ENCODE measurements around the gene HOXC5. TPM values are rescaled to one million over a fixed set of nuclear protein-coding genes. Genes with fewer than 3 reads are reported as not detected.

HOXC5 gene
- total RNA-seq, 1 donor from 2014 or later: not detected

GRCh38 chr12:53992377-53992889 is 40.4 kb upstream of the HOXC5 start:
- no peaks in the 10 kb centered on the region for H3K36me3 Mint-ChIP-seq (ENCODE audit: unreplicated experiment)
- H3K4me1 Mint-ChIP-seq (ENCODE audit: low read depth, unreplicated experiment): no peaks in the 10 kb centered on the region
- no peak overlapping the region for H3K4me3 Mint-ChIP-seq (ENCODE audit: unreplicated experiment)
- H3K27ac Mint-ChIP-seq (ENCODE audit: unreplicated experiment): no peak overlapping the region
- no peak for DNase-seq
- H3K27me3 Mint-ChIP-seq (ENCODE audit: unreplicated experiment): peaks cover 59% of the 10 kb centered on the region
- TF ChIP-seq CTCF (IDR thresholded peaks at IDR 0.05; ENCODE audit: partially characterized antibody, unreplicated experiment): no peak
- peaks cover 4% of the 10 kb centered on the region for H3K9me3 Mint-ChIP-seq (ENCODE audit: unreplicated experiment)

GRCh38 chr12:53993162-53994008 is 39.5 kb upstream of the HOXC5 start:
- TF ChIP-seq CTCF (IDR thresholded peaks at IDR 0.05; ENCODE audit: partially characterized antibody, unreplicated experiment): no peak
- Mint-ChIP-seq H3K36me3 (ENCODE audit: unreplicated experiment) (no peaks in the 10 kb centered on the region), H3K4me1 (ENCODE audit: low read depth, unreplicated experiment) (no peaks in the 10 kb centered on the region), H3K4me3 (ENCODE audit: unreplicated experiment) (no peak overlapping the region), H3K9me3 (ENCODE audit: unreplicated experiment) (peaks cover 6% of the 10 kb centered on the region), H3K27ac (ENCODE audit: unreplicated experiment) (no peak overlapping the region), H3K27me3 (ENCODE audit: unreplicated experiment) (peaks cover 59% of the 10 kb centered on the region)
- no peak for DNase-seq

GRCh38 chr12:53994009-53994263 is 38.9 kb upstream of the HOXC5 start:
- H3K9me3 Mint-ChIP-seq (ENCODE audit: unreplicated experiment): peaks cover 8% of the 10 kb centered on the region
- H3K4me3 Mint-ChIP-seq (ENCODE audit: unreplicated experiment): no peak overlapping the region
- no peak for TF ChIP-seq CTCF (IDR thresholded peaks at IDR 0.05; ENCODE audit: partially characterized antibody, unreplicated experiment)

GRCh38 chr12:53994264-53995001 is 38.4 kb upstream of the HOXC5 start:
- H3K27ac Mint-ChIP-seq (ENCODE audit: unreplicated experiment): no peak overlapping the region
- no peak for DNase-seq
- H3K4me1 Mint-ChIP-seq (ENCODE audit: low read depth, unreplicated experiment): no peaks in the 10 kb centered on the region
- no peak overlapping the region for H3K4me3 Mint-ChIP-seq (ENCODE audit: unreplicated experiment)
- no peaks in the 10 kb centered on the region for H3K36me3 Mint-ChIP-seq (ENCODE audit: unreplicated experiment)
- peaks cover 8% of the 10 kb centered on the region for H3K9me3 Mint-ChIP-seq (ENCODE audit: unreplicated experiment)
- no peak for TF ChIP-seq CTCF (IDR thresholded peaks at IDR 0.05; ENCODE audit: partially characterized antibody, unreplicated experiment)
- peaks cover 58% of the 10 kb centered on the region for H3K27me3 Mint-ChIP-seq (ENCODE audit: unreplicated experiment)

More at GRCh38 chr12:53994009-53994263, 38.9 kb upstream of the HOXC5 start:
- Mint-ChIP-seq H3K27me3 (ENCODE audit: unreplicated experiment) (peaks cover 61% of the 10 kb centered on the region), H3K4me1 (ENCODE audit: low read depth, unreplicated experiment) (no peaks in the 10 kb centered on the region), H3K36me3 (ENCODE audit: unreplicated experiment) (no peaks in the 10 kb centered on the region), H3K27ac (ENCODE audit: unreplicated experiment) (no peak overlapping the region)
- no peak for DNase-seq

GRCh38 chr12:53995002-53995377 is 37.9 kb upstream of the HOXC5 start:
- H3K4me3 Mint-ChIP-seq (ENCODE audit: unreplicated experiment): no peak overlapping the region

More at GRCh38 chr12:53995002-53995377, 37.9 kb upstream of the HOXC5 start:
- H3K36me3 Mint-ChIP-seq (ENCODE audit: unreplicated experiment): no peaks in the 10 kb centered on the region
- no peaks in the 10 kb centered on the region for H3K4me1 Mint-ChIP-seq (ENCODE audit: low read depth, unreplicated experiment)
- TF ChIP-seq CTCF (IDR thresholded peaks at IDR 0.05; ENCODE audit: partially characterized antibody, unreplicated experiment): no peak
- H3K9me3 Mint-ChIP-seq (ENCODE audit: unreplicated experiment): peaks cover 8% of the 10 kb centered on the region
- H3K27me3 Mint-ChIP-seq (ENCODE audit: unreplicated experiment): peaks cover 55% of the 10 kb centered on the region
- H3K27ac Mint-ChIP-seq (ENCODE audit: unreplicated experiment): no peak overlapping the region
- no peak for DNase-seq
